ENCODE measurements around the gene NTMT2.

DNA sequence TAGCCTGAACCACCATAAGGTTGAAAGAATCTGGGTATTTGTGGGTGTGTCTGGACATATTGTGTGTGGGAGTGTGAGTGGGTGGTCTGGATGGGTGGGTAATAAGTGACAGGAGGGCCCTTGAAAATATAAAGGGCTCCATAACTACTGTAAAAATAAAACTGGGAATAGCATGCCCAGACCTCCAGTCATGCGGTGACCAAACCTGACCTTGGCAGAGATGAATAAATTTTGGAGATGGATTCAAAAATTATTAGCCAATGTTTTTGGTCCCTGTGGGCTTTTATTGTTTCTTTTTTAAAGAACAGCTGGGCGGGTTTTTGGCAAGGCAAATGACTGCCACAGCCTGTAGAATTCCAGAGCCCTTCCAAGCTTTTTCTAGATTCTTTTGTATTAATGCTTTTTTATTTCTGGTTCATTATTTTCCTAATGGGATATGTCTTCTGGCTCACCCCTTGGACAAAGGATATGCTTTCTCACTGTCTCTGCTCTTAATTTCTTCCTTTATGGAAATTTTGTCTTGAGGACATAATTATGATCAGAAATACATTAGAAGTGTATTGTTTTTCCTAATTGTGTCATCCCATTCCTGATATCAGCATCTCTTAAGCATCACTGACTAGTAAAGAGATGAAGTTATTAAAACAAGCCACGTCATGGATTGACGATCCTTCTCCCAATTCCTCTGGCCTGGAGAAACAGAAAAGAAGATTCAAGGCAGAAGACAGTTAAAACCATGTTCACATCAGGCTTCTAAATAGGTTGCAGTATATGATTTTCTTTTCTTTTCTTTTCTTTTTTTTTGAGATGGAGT is 69.5 kb downstream of the NTMT2 start:
- no peak for TF ChIP-seq EZH2phosphoT487 (IDR thresholded peaks at IDR 0.05; ENCODE audit: insufficient read depth, low read depth)
- TF ChIP-seq EZH2 (IDR thresholded peaks at IDR 0.05; ENCODE audit: insufficient read depth, poor library complexity, severe bottlenecking) = no peak
